ENCODE measurements around the gene GOLGA6L26. TPM values are rescaled to one million over a fixed set of nuclear protein-coding genes. Genes with fewer than 3 reads are reported as not detected.

GOLGA6L26 gene
- total RNA-seq, 1 donor from 2014 or later, result not detected

Small RNA genes lying within 50 kb of the gene (small RNA-seq; reads per million reads assigned to genes)
- gene RN7SL536P, result not detected

Other genes with a start within 250 kb of the GOLGA6L26 start
- gene GOLGA6L1, start 197.4 kb downstream of the GOLGA6L26 start, total RNA-seq, result not detected
- not detected for gene GOLGA8S, start 20.6 kb upstream of the GOLGA6L26 start, total RNA-seq
- not detected for gene GOLGA6L2, start 113.0 kb upstream of the GOLGA6L26 start, total RNA-seq
- not detected for gene MKRN3, start 231.5 kb upstream of the GOLGA6L26 start, total RNA-seq

Data from vagina (tissue), 1 donor.